Muscle layer of colon (tissue), 2 donors: ENCODE results near the gene SLC38A5.

Experiments used
- H3K27ac ChIP-seq: one replicate; pipeline ENCODE4 v1.7.0; 2013; ENCODE audit warnings: low read depth, mild to moderate bottlenecking, low read length, moderate library complexity
- H3K27me3 ChIP-seq, 2 donors: one replicate each; pipeline ENCODE4 v1.7.0; 2013; ENCODE audit warnings: low read length in 2 of 2, mild to moderate bottlenecking in 2 of 2; ENCODE audit not compliant: insufficient read depth in 2 of 2, control insufficient read depth in 1 of 2
- H3K36me3 ChIP-seq: one replicate; pipeline ENCODE4 v1.7.0; 2013; ENCODE audit warnings: mild to moderate bottlenecking, low read length; ENCODE audit not compliant: insufficient read depth
- H3K4me1 ChIP-seq: one replicate; pipeline ENCODE4 v1.7.0; 2013; ENCODE audit warnings: mild to moderate bottlenecking, low read length; ENCODE audit not compliant: insufficient read depth
- H3K4me3 ChIP-seq, 2 donors: one replicate each; pipeline ENCODE4 v1.7.0; 2013; ENCODE audit warnings: low read length in 2 of 2, low read depth in 1 of 2, mild to moderate bottlenecking in 1 of 2, moderate library complexity in 1 of 2
- H3K9ac ChIP-seq: one replicate; pipeline ENCODE4 v1.7.0; 2013; ENCODE audit warnings: low read length
- H3K9me3 ChIP-seq: one replicate; pipeline ENCODE4 v1.7.0; 2013; ENCODE audit warnings: mild to moderate bottlenecking, low read length
- donor health status: abdominal sarcoma.
- donor health status: Adenocarcinoma of cecum.

Gene SLC38A5

DNA sequence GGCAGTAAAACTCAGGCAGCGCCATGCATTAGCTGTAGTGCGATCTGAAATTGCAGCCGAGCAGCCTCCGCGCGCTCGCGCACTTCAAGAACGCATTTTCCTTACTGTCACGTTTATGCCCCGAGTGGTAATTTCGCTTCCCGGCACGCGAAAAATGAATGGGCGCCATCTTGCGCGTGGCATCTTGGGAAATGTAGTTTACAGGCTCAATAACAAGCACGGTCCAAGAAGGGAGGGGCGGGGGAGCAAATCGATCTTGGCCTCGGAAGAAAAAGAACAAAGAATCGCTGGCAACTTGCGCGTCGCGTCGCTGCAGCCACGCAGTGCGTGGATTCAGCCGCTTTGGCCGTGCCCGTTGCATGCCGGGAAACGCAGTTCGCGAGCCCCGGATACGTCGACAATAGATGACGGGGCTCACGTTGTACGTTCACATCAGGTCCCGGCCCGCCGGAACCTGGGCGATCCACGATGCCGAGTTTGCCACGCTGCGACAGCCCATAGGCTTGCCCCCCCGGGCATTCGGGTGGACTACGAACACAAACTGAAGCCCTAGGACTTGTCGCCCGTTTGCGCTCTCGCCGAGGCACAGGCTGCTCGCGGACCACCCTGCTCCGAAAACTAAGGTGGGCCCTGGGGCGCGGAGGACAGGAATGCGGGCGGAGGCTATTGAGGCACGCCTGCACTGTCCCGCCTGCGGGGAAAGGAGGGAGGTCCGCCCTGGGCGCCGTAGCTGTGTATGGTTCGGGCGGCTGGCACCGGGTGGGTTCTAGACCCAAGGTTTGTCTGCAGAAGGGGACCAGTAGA lies 5.9 kb upstream of the SLC38A5 start, which contains the start of gene FTSJ1:
Gene FTSJ1 (plus strand): TSS at position 426 of the 804 bp plus-strand sequence. CDS start 1,849 bp downstream, outside the sequence.
- H3K4me1 ChIP-seq = no peaks in the 10 kb centered on the region
- peak within 1 kb of the TSS; percentile 44 for H3K9ac ChIP-seq
- H3K27ac ChIP-seq = peak within 1 kb of the TSS; percentile 58
- no peaks in the 10 kb centered on the region for H3K36me3 ChIP-seq
- H3K27me3 ChIP-seq = no peaks in the 10 kb centered on the region
- H3K4me3 ChIP-seq = peak within 1 kb of the TSS; percentile 65 to 71
- H3K9me3 ChIP-seq = no peaks in the 10 kb centered on the region

DNA sequence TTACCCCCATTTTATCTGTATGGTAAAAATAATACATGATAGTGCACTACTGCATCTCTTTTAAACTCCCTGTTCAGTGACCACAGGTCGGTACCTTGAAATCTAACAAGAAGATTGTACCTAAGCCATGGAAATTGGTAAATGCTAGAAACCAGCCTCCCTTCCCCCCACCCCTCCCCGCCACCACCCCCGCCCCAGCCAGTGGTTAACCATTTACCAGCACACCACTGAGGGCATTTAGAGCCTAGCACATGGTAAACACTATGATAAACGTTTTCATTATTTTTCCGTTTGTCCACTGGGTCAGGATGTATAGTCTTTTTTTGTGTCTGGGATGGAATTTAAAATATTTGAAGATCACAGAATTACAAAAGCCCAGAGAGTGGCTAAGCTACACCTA lies 5.2 kb upstream of the SLC38A5 start:
- Histone ChIP-seq H3K4me3 (peak overlapping the region in 1 of 2 donors; percentile 65), H3K9ac (no peak overlapping the region), H3K27ac (no peak overlapping the region), H3K27me3 (peaks cover 0 to 2% of the 10 kb centered on the region in 2 donors), H3K4me1 (no peaks in the 10 kb centered on the region), H3K9me3 (no peaks in the 10 kb centered on the region), H3K36me3 (no peaks in the 10 kb centered on the region)

DNA sequence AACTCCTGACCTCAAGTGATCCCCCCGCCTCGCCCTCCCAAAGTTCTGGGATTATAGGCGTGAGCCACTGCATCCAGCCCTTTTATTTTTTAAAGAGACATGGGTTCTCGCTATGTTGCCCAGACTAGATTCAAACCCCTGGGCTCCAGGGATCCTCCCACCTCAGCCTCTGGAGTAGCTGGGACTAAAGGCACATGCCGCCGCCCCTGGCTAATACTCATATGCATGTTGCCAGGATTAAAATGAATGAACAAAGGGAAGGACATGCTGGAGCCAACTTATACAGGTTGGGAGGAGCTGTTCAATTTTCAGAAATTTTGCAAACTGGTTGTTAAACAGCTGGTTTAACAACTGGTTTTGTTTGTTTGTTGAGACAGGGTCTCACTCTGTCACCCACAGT lies 4.5 kb upstream of the SLC38A5 start:
- H3K4me1 ChIP-seq = no peaks in the 10 kb centered on the region
- no peaks in the 10 kb centered on the region for H3K36me3 ChIP-seq
- H3K27me3 ChIP-seq = peaks cover 0 to 4% of the 10 kb centered on the region in 2 donors
- no peaks in the 10 kb centered on the region for H3K9me3 ChIP-seq
- no peak overlapping the region for H3K4me3 ChIP-seq
- H3K27ac ChIP-seq = no peak overlapping the region
- H3K9ac ChIP-seq = no peak overlapping the region

GRCh38 chrX:48474127-48474526 lies 4.1 kb upstream of the SLC38A5 start:
- Histone ChIP-seq H3K4me3 (no peak overlapping the region), H3K9ac (no peak overlapping the region), H3K9me3 (no peaks in the 10 kb centered on the region), H3K27me3 (peaks cover 0 to 5% of the 10 kb centered on the region in 2 donors), H3K4me1 (no peaks in the 10 kb centered on the region), H3K36me3 (no peaks in the 10 kb centered on the region), H3K27ac (no peak overlapping the region)

- Histone ChIP-seq H3K36me3 (no peaks in the 10 kb centered on the region), H3K4me3 (no peak overlapping the region), H3K9ac (no peak overlapping the region), H3K27me3 (peaks cover 0 to 10% of the 10 kb centered on the region in 2 donors), H3K4me1 (no peaks in the 10 kb centered on the region), H3K27ac (no peak overlapping the region), H3K9me3 (no peaks in the 10 kb centered on the region)
Observed at GRCh38 chrX:48473704-48473990, 3.6 kb upstream of the SLC38A5 start.

- Histone ChIP-seq H3K27ac (no peak overlapping the region), H3K9me3 (no peaks in the 10 kb centered on the region), H3K27me3 (peaks cover 0 to 10% of the 10 kb centered on the region in 2 donors)
Observed at GRCh38 chrX:48472851-48473703, 3.0 kb upstream of the SLC38A5 start.

GRCh38 chrX:48472225-48472624 lies 2.2 kb upstream of the SLC38A5 start:
- Histone ChIP-seq H3K4me3 (no peak overlapping the region), H3K4me1 (no peaks in the 10 kb centered on the region), H3K27me3 (peaks cover 0 to 10% of the 10 kb centered on the region in 2 donors), H3K36me3 (no peaks in the 10 kb centered on the region), H3K9ac (no peak overlapping the region), H3K27ac (no peak overlapping the region), H3K9me3 (no peaks in the 10 kb centered on the region)

More at GRCh38 chrX:48472851-48473703, 3.0 kb upstream of the SLC38A5 start:
- Histone ChIP-seq H3K36me3 (no peaks in the 10 kb centered on the region), H3K4me1 (no peaks in the 10 kb centered on the region), H3K9ac (no peak overlapping the region), H3K4me3 (no peak overlapping the region)

GRCh38 chrX:48471504-48471903 lies 1.4 kb upstream of the SLC38A5 start:
- H3K4me3 ChIP-seq = no peak overlapping the region
- H3K4me1 ChIP-seq = no peaks in the 10 kb centered on the region
- no peak overlapping the region for H3K27ac ChIP-seq
- no peaks in the 10 kb centered on the region for H3K36me3 ChIP-seq
- H3K9ac ChIP-seq = no peak overlapping the region
- no peaks in the 10 kb centered on the region for H3K9me3 ChIP-seq
- peaks cover 0 to 10% of the 10 kb centered on the region in 2 donors for H3K27me3 ChIP-seq

DNA sequence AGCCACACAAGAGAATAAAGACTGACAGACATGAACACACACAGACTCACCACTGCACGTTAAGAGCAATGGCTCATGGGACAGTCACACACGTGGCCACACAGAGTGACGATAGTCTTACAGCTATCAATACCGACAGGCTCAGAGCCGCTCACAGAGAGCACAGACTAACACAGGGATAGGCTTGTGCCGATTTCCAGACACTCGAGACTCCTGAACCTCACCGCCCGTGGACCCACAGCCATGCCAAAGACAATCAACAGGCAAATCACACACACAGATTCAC lies 716 bp upstream of the SLC38A5 start:
- Histone ChIP-seq H3K4me3 (no peak overlapping the region), H3K4me1 (no peaks in the 10 kb centered on the region), H3K36me3 (no peaks in the 10 kb centered on the region), H3K9me3 (no peaks in the 10 kb centered on the region), H3K27me3 (peaks cover 0 to 10% of the 10 kb centered on the region in 2 donors), H3K27ac (no peak overlapping the region), H3K9ac (no peak overlapping the region)

DNA sequence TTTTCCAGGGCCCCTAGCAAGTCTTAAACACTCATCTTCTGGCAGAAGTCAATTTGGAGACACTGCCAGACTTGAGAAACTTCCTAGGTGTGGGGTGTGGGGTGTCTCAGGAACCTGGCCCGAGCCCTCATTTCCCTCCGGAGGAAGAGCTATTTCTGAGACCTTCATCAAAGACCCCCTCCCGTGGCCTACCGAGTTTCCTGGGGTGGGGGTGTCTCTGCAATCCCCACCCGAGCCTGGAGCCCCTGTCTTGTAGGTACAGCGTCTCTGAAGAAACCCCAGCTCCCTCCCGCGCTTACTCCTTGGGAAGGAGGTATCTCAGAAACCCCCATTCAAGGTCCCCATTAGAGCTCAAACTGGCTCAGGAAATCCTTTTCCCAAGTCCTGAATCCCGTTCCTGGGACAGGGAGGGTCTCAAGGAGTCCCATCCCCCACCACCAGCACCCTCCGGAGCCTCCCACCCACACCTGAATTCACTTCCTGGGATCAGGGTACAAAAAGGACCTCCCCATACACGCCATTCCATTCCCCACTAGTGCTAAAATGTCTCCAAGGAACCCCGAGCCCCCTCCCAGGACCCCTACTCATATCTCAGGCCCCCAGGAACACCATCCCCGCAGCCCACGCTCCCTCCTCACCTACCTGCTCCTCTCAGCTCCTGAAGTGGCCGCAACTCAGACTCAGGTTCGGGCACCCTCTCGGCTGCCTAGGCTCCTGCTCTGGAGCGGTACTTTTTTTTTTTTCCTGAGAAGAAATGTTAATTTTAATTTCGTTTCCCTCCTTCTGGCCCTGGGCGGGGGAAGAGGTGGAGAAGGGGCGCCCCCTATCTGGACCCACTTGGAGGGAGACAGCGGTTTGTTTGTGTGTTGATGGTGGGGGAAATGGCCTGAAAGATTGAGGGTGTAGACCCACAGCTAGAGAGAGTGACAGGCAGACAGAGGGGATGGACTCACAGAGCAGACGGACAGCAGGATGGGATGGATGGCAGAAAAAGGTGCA lies 1.1 kb downstream of the SLC38A5 start:
- Histone ChIP-seq H3K9ac (no peak overlapping the region), H3K9me3 (no peaks in the 10 kb centered on the region), H3K4me1 (no peaks in the 10 kb centered on the region), H3K36me3 (no peaks in the 10 kb centered on the region), H3K27me3 (peaks cover 0 to 10% of the 10 kb centered on the region in 2 donors), H3K4me3 (no peak overlapping the region), H3K27ac (no peak overlapping the region)

DNA sequence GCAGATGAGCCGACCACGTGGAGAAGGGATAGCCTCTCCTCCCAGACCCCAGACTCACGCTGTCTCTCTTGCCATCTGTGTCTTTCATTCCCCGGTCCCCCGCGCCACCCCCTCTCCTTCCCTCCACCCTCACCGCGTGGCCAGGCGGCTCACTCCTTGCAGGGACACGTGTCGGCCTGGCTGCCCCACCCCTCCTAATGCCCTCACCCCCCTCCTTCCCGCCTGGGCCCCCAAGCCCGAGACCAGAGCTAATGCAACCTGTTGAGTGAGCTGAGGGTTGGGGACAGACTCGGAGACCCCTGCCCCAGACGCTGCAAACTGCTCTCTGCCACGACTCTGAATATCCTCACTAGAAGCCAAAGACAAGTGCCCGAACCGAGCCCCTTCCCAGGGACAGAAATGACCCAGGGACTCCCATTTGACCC lies 1.8 kb downstream of the SLC38A5 start:
- Histone ChIP-seq H3K9ac (no peak overlapping the region), H3K4me1 (no peaks in the 10 kb centered on the region), H3K27ac (no peak overlapping the region), H3K9me3 (no peaks in the 10 kb centered on the region), H3K36me3 (no peaks in the 10 kb centered on the region), H3K4me3 (no peak overlapping the region), H3K27me3 (peaks cover 0 to 10% of the 10 kb centered on the region in 2 donors)
